Measurements from ENCODE around the gene CCDC107. TPM values are rescaled to one million over a fixed set of nuclear protein-coding genes. Genes with fewer than 3 reads are reported as not detected.
A peak's percentile ranks its signal among the peaks of the same experiment; 100 is the strongest.

CCDC107 gene
- total RNA-seq, 3 donors from 2014 or later = 25.2 to 55.8 (median 35.8) TPM

DNA sequence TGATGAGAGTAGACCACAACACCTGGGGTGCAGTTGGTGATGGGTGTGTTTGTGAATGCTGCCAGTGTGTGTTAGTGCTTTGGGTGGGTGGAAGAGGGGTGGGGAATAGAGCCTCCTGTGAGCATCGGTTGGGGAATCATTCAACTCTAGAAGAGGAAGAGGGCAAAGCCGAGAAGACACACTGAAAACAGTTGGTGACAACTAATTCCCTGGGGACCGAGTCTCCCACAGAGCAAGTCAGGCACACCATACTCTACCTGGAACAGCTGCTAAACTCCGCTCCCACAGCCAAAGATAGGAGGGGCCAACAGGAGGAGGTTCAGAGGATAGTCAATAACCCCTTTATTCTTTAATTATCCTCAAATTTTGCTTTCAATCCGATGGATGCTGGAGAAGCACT lies 8.5 kb downstream of the CCDC107 start:
- Histone ChIP-seq H3K4me1 (ENCODE audit: low read depth) (peaks cover 29% of the 10 kb centered on the region), H3K36me3 (ENCODE audit: low read depth) (no peaks in the 10 kb centered on the region), H3K9me3 (no peaks in the 10 kb centered on the region), H3K4me3 (no peak overlapping the region)
- intact Hi-C loops (cut with DNase I, micrococcal nuclease) = no loop called here
- ATAC-seq (no peak), DNase-seq (no peak)
- TF ChIP-seq, protein P1, sequence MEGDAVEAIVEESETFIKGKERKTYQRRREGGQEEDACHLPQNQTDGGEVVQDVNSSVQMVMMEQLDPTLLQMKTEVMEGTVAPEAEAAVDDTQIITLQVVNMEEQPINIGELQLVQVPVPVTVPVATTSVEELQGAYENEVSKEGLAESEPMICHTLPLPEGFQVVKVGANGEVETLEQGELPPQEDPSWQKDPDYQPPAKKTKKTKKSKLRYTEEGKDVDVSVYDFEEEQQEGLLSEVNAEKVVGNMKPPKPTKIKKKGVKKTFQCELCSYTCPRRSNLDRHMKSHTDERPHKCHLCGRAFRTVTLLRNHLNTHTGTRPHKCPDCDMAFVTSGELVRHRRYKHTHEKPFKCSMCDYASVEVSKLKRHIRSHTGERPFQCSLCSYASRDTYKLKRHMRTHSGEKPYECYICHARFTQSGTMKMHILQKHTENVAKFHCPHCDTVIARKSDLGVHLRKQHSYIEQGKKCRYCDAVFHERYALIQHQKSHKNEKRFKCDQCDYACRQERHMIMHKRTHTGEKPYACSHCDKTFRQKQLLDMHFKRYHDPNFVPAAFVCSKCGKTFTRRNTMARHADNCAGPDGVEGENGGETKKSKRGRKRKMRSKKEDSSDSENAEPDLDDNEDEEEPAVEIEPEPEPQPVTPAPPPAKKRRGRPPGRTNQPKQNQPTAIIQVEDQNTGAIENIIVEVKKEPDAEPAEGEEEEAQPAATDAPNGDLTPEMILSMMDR (IDR thresholded peaks at IDR 0.05) = no peak

DNA sequence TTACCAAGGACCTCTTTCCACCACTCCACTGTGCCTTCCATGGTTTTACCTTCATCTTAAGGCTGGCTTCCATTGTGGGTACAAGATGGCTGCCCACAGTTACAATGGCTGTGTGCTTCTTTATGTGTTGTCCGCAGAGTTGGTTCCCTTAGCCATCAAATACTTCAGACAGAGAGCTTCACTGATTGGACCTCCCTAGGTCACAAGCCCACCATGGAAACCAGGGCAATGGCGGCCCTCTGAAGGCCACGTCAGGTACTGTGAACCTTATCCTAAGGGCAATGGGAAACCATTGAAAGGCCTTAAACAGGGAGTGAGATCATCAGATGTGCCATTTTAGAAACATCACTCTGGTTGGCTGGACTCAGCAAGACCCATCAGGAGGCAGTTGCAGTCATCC lies 9.8 kb downstream of the CCDC107 start:
- H3K9me3 ChIP-seq = no peaks in the 10 kb centered on the region
- no peaks in the 10 kb centered on the region for H3K36me3 ChIP-seq (ENCODE audit: low read depth)
- ATAC-seq = no peak
- H3K4me3 ChIP-seq = no peak overlapping the region
- DNase-seq = no peak
- peaks cover 20% of the 10 kb centered on the region for H3K4me1 ChIP-seq (ENCODE audit: low read depth)
- TF ChIP-seq, protein P1 (IDR thresholded peaks at IDR 0.05) = no peak
- intact Hi-C loops (cut with DNase I, micrococcal nuclease) = no loop called here

DNA sequence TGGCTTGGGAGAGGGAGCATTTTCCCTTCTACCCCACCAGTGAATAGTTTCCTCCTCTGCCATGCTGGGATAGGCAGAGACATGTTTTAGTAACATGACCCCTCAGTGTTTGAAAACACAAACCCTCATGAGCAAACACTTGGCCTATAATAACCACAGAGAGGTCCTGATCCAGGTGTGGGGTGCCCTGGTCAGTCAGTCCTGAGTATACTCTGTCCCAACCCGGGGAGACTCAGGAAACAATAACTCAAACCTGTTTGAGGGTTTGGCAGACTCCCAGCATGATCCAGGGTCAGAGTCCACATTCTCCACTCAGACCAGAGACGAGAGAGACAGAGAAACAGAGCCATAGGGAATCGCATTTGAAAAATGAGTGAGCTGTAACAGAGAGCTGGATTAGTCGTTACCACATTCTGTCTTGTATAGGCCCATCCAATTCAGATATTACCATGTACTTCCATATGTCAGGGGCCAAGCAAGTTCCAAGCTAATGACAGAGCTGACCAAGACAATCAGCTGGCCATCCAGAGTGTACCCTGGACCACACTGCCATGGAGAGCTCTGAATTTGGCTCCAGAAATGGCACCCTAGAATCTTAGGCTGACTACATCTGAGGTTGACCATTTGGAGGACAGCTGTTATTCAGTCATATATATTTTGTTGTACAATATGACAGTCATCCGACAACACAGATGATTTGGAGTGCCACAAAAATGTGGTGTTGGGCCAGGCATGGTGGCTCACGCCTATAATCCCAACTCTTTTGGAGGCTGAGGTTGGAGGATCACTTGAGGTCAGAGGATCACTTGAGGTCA lies 11.4 kb downstream of the CCDC107 start:
- H3K9me3 ChIP-seq = no peaks in the 10 kb centered on the region
- peaks cover 19% of the 10 kb centered on the region for H3K4me1 ChIP-seq (ENCODE audit: low read depth)
- TF ChIP-seq, protein P1 (IDR thresholded peaks at IDR 0.05) = no peak
- intact Hi-C loops (cut with DNase I, micrococcal nuclease) = no loop called here
- DNase-seq = peak; percentile 28 to 95 (median 80)
- no peak overlapping the region for H3K4me3 ChIP-seq
- no peaks in the 10 kb centered on the region for H3K36me3 ChIP-seq (ENCODE audit: low read depth)
- ATAC-seq = peak; percentile 82

DNA sequence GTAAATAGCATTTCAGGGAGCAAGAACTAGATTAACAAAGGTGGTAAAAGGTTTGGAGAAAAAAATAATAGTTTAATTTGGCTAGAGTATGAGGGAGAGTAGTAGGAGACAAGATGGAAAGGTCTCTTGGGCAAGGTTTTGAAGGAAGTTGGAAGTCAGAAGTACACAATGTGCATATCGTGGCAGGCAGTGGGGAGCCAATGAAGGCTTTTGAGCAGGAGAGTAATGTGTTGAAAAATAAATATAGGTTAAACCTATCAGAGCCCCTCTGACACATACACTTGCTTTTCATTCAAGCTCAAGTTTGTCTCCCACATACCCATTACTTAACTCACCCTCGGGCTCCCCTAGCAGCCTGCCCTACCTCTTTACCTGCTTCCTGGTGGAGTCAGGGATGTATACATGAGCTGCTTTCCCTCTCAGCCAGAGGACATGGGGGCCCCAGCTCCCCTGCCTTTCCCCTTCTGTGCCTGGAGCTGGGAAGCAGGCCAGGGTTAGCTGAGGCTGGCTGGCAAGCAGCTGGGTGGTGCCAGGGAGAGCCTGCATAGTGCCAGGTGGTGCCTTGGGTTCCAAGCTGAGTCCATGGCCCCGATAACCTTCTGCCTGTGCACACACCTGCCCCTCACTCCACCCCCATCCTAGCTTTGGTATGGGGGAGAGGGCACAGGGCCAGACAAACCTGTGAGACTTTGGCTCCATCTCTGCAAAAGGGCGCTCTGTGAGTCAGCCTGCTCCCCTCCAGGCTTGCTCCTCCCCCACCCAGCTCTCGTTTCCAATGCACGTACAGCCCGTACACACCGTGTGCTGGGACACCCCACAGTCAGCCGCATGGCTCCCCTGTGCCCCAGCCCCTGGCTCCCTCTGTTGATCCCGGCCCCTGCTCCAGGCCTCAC lies 15.3 kb downstream of the CCDC107 start, which contains the start of gene CA9:
CA9 (plus strand) TSS at position 797 of the 893 bp plus-strand sequence; CDS start at position 829, 32 bp downstream.
- TF ChIP-seq, protein P1 (IDR thresholded peaks at IDR 0.05) = no peak
- peak in 2 of 3 donors; percentile 51 to 62 for DNase-seq

DNA sequence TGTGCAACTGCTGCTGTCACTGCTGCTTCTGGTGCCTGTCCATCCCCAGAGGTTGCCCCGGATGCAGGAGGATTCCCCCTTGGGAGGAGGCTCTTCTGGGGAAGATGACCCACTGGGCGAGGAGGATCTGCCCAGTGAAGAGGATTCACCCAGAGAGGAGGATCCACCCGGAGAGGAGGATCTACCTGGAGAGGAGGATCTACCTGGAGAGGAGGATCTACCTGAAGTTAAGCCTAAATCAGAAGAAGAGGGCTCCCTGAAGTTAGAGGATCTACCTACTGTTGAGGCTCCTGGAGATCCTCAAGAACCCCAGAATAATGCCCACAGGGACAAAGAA lies 15.9 kb downstream of the CCDC107 start:
- TF ChIP-seq, protein P1 (IDR thresholded peaks at IDR 0.05) = no peak
- Histone ChIP-seq H3K4me3 (no peak overlapping the region), H3K4me1 (ENCODE audit: low read depth) (peaks cover 20% of the 10 kb centered on the region), H3K36me3 (ENCODE audit: low read depth) (no peaks in the 10 kb centered on the region), H3K9me3 (no peaks in the 10 kb centered on the region)
- intact Hi-C loops (cut with DNase I, micrococcal nuclease) = no loop called here
- DNase-seq (no peak), ATAC-seq (no peak)

More for the DNA sequence above, 15.3 kb downstream of the CCDC107 start, which contains the start of gene CA9:
- no peak within 1 kb of the TSS for H3K4me3 ChIP-seq
- no peaks in the 10 kb centered on the region for H3K9me3 ChIP-seq
- H3K36me3 ChIP-seq (ENCODE audit: low read depth) = no peaks in the 10 kb centered on the region
- H3K4me1 ChIP-seq (ENCODE audit: low read depth) = peaks cover 22% of the 10 kb centered on the region
- ATAC-seq = peak; percentile 55
- intact Hi-C loops (cut with DNase I, micrococcal nuclease) = no loop called here

Measured in mucosa of descending colon (tissue), 3 donors.